Osteocyte (in vitro differentiated cells): Measurements from ENCODE around the gene DAPK2. TPM values are rescaled to one million over a fixed set of nuclear protein-coding genes. Genes with fewer than 3 reads are reported as not detected.

Source experiments
- DNase-seq: peaks from one replicate; pipeline ENCODE4 v3.0.0; 2021; ENCODE audit warnings: mixed read lengths; ENCODE audit not compliant: unreplicated experiment; ENCODE audit errors: extremely low spot score
- H3K27ac Mint-ChIP-seq: one replicate; pipeline ENCODE4 v1.8.0; 2021; ENCODE audit warnings: mild to moderate bottlenecking, mixed read lengths; ENCODE audit not compliant: unreplicated experiment
- H3K27me3 Mint-ChIP-seq: one replicate; pipeline ENCODE4 v1.8.0; 2021; ENCODE audit warnings: mixed read lengths; ENCODE audit not compliant: unreplicated experiment
- H3K36me3 Mint-ChIP-seq: one replicate; pipeline ENCODE4 v1.8.0; 2021; ENCODE audit warnings: mixed read lengths; ENCODE audit not compliant: unreplicated experiment
- H3K4me1 Mint-ChIP-seq: one replicate; pipeline ENCODE4 v1.8.0; 2021; ENCODE audit warnings: mixed read lengths; ENCODE audit not compliant: unreplicated experiment
- H3K4me3 Mint-ChIP-seq: one replicate; pipeline ENCODE4 v1.8.0; 2021; ENCODE audit warnings: mild to moderate bottlenecking, moderate library complexity, mixed read lengths; ENCODE audit not compliant: unreplicated experiment
- H3K9me3 Mint-ChIP-seq: one replicate; pipeline ENCODE4 v1.8.0; 2021; ENCODE audit warnings: mixed read lengths; ENCODE audit not compliant: unreplicated experiment
- CTCF ChIP-seq: fragments of 200-600 bp; sonication (generic); IDR thresholded peaks from 2 replicates; pipeline ENCODE4 v1.5.0; 2021; ENCODE audit warnings: antibody characterized with exemption, mild to moderate bottlenecking, moderate library complexity
- long read RNA-seq: library from polyadenylated mRNA; unstranded; transcript quantifications from one replicate; pipeline ENCODE4 v2.0.0, GENCODE V29; 2021
- total RNA-seq: library from RNA; stranded (reverse); gene quantifications from 2 replicates; pipeline ENCODE4 v1.2.1, GENCODE V29; 2021

Gene DAPK2
- 17.6 and 17.7 TPM in 2 replicates for total RNA-seq
- long read RNA-seq, transcript DAPK2-202 (12 exons, 1,741 nt): major isoform, 16 of 35 reads
- long read RNA-seq, partial matches to known transcripts: 6 of 35 reads
- long read RNA-seq, other reads (novel, unspliced or antisense): 13 of 35 reads

GRCh38 chr15:64046421-64047153 is at the start of gene DAPK2:
DAPK2 (minus strand) TSS chr15:64046485; CDS start chr15:64040261, 6,224 bp downstream.
- H3K4me3 Mint-ChIP-seq: peak within 1 kb of the TSS; percentile 72
- peak; percentile 94 for TF ChIP-seq CTCF
- H3K27ac Mint-ChIP-seq: no peak within 1 kb of the TSS
- H3K9me3 Mint-ChIP-seq: no peaks in the 10 kb centered on the region
- DNase-seq: peak; percentile 93
- H3K27me3 Mint-ChIP-seq: no peaks in the 10 kb centered on the region
- H3K36me3 Mint-ChIP-seq: peaks cover 2% of the 10 kb centered on the region
- peaks cover 41% of the 10 kb centered on the region for H3K4me1 Mint-ChIP-seq

GRCh38 chr15:64095431-64095794 is 49.1 kb upstream of the DAPK2 start:
- H3K4me1 Mint-ChIP-seq: peaks cover 51% of the 10 kb centered on the region
- H3K27ac Mint-ChIP-seq: peak overlapping the region; percentile 98
- TF ChIP-seq CTCF: no peak
- no peaks in the 10 kb centered on the region for H3K9me3 Mint-ChIP-seq
- peak overlapping the region; percentile 96 for H3K4me3 Mint-ChIP-seq
- no peak for DNase-seq
- no peaks in the 10 kb centered on the region for H3K27me3 Mint-ChIP-seq
- H3K36me3 Mint-ChIP-seq: peaks cover 6% of the 10 kb centered on the region

- peaks cover 8% of the 10 kb centered on the region for H3K36me3 Mint-ChIP-seq
- peaks cover 55% of the 10 kb centered on the region for H3K4me1 Mint-ChIP-seq
- no peaks in the 10 kb centered on the region for H3K9me3 Mint-ChIP-seq
- H3K27ac Mint-ChIP-seq: peak within 1 kb of the TSS; percentile 98
- TF ChIP-seq CTCF: no peak
- H3K27me3 Mint-ChIP-seq: no peaks in the 10 kb centered on the region
- peak within 1 kb of the TSS; percentile 96 for H3K4me3 Mint-ChIP-seq
- DNase-seq: peak; percentile 96
Measured at GRCh38 chr15:64093627-64094417, 47.5 kb upstream of the DAPK2 start, which contains the start of gene CIAO2A. CIAO2A (minus strand) TSS chr15:64093838; CDS start chr15:64093768, 70 bp downstream.

DNA sequence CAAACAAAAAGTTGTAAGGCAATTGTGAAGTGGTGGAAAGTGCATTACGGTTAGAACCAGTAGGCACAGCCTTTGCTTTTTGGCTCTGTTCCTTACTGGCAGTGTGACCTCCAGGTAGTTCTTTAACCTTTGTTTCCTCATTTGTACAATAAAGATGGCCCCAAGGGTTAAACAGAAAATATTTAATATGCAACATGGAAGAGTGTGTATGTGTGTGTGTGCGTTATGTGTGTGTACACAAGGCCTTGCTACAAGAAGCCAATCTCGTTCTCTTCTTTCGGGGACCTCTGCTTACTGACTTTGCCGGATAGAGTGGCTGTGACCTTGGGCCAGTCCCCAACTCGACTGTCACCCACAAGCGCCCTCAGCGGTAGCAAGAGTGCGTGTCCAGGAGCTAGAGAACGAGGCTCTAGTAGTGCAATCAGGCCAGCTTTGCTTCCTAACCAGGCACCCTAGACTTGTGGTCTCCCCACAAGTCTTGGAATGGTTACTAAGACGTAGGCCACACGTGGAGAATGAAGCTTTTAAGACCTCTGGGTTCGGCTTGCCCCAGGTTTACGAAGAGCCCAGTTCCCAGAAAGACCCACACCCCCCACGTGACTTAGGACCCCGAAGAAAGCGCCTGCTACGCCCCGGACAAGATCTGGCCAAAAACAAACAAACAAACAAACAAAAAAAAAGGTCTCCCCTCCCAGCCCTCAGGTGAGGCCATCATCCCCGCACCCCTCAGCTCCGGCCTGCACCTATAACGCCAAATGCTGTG is 46.8 kb upstream of the DAPK2 start:
- peak overlapping the region; percentile 96 for H3K4me3 Mint-ChIP-seq
- H3K4me1 Mint-ChIP-seq: peaks cover 52% of the 10 kb centered on the region
- no peaks in the 10 kb centered on the region for H3K27me3 Mint-ChIP-seq
- TF ChIP-seq CTCF: no peak
- H3K36me3 Mint-ChIP-seq: peaks cover 11% of the 10 kb centered on the region
- no peak for DNase-seq
- peak overlapping the region; percentile 98 for H3K27ac Mint-ChIP-seq
- H3K9me3 Mint-ChIP-seq: no peaks in the 10 kb centered on the region
